Measurements from ENCODE around the gene APOBEC2.

The APOBEC2 gene

GRCh38 chr6:41090841-41091761, 38.1 kb downstream of the APOBEC2 start:
- no peak for DNase-seq (ENCODE audit: low spot score)

GRCh38 chr6:41092421-41093140, 39.6 kb downstream of the APOBEC2 start:
- no peak for DNase-seq (ENCODE audit: low spot score)

- DNase-seq (ENCODE audit: low spot score), result no peak
These were observed 40.7 kb downstream of the APOBEC2 start for GRCh38 chr6:41093729-41094128.

GRCh38 chr6:41097467-41098090, 44.6 kb downstream of the APOBEC2 start:
- DNase-seq (ENCODE audit: low spot score), result no peak

GRCh38 chr6:41098366-41098765, 45.4 kb downstream of the APOBEC2 start:
- DNase-seq (ENCODE audit: low spot score), result no peak

- DNase-seq (ENCODE audit: low spot score), result peak; percentile 84
These were observed 47.9 kb downstream of the APOBEC2 start for GRCh38 chr6:41100871-41101287.

- DNase-seq (ENCODE audit: low spot score), result no peak
These were observed 50.8 kb downstream of the APOBEC2 start for GRCh38 chr6:41103847-41104246.

GRCh38 chr6:41111017-41111416, 58.0 kb downstream of the APOBEC2 start:
- DNase-seq (ENCODE audit: low spot score), result no peak

Measured in ecto neural progenitor cell (in vitro differentiated cells).